ENCODE measurements around the gene TEKT2. TPM values are rescaled to one million over a fixed set of nuclear protein-coding genes. Genes with fewer than 3 reads are reported as not detected.

The TEKT2 gene
- total RNA-seq, 4 donors from 2014 or later = not detected

GRCh38 chr1:36091698-36092097, 7.8 kb downstream of the TEKT2 start:
- Histone ChIP-seq H3K4me1 (peaks cover 16 to 24% of the 10 kb centered on the region in 2 donors), H3K9me3 (no peaks in the 10 kb centered on the region), H3K27me3 (no peaks in the 10 kb centered on the region), H3K27ac (no peak overlapping the region), H3K4me3 (no peak overlapping the region), H3K36me3 (peaks cover 0 to 51% of the 10 kb centered on the region in 2 donors)
- intact Hi-C loops (cut with DNase I; ENCODE audit: low total_unique reads) (loop anchor here (10.0 kb wide), 1 partner anchor 193 kb away; no protein-coding TSS in a partner anchor), in situ Hi-C loops (cut with MboI; ENCODE audit: low sequenced_read_pairs in 4 of 4) (loop anchor here in 2 of 4 donors (10.0 kb wide), 3 partner anchors 53 to 323 kb away; partner anchors contain the start of gene TRAPPC3 (in 1 of the 2))
- no peak for ATAC-seq
- DNase-seq = no peak
- TF ChIP-seq POLR2A (IDR thresholded peaks at IDR 0.05) = no peak
- TF ChIP-seq CTCF (IDR thresholded peaks at IDR 0.05 in 4 of 5, conservative IDR thresholded peaks at IDR 0.05 in 1 of 5) = no peak

- peaks cover 16 to 24% of the 10 kb centered on the region in 2 donors for H3K4me1 ChIP-seq
- ATAC-seq = no peak
- intact Hi-C loops (cut with DNase I; ENCODE audit: low total_unique reads) (loop anchor here (10.0 kb wide), 1 partner anchor 193 kb away; no protein-coding TSS in a partner anchor), in situ Hi-C loops (cut with MboI; ENCODE audit: low sequenced_read_pairs in 4 of 4) (loop anchor here in 2 of 4 donors (10.0 kb wide), 3 partner anchors 53 to 323 kb away; partner anchors contain the start of gene TRAPPC3 (in 1 of the 2))
- no peak overlapping the region for H3K4me3 ChIP-seq
- TF ChIP-seq CTCF (IDR thresholded peaks at IDR 0.05 in 4 of 5, conservative IDR thresholded peaks at IDR 0.05 in 1 of 5) (no peak), POLR2A (IDR thresholded peaks at IDR 0.05) (no peak)
- H3K9me3 ChIP-seq = no peaks in the 10 kb centered on the region
- H3K27me3 ChIP-seq = no peaks in the 10 kb centered on the region
- H3K27ac ChIP-seq = no peak overlapping the region
- peaks cover 0 to 51% of the 10 kb centered on the region in 2 donors for H3K36me3 ChIP-seq
- DNase-seq = no peak
Measured at GRCh38 chr1:36092166-36092797, 8.4 kb downstream of the TEKT2 start.

- DNase-seq (no peak), ATAC-seq (no peak)
- H3K4me1 ChIP-seq = peaks cover 16 to 24% of the 10 kb centered on the region in 2 donors
- TF ChIP-seq POLR2A (IDR thresholded peaks at IDR 0.05) = no peak
- TF ChIP-seq CTCF (IDR thresholded peaks at IDR 0.05 in 4 of 5, conservative IDR thresholded peaks at IDR 0.05 in 1 of 5) = no peak
- intact Hi-C loops (cut with DNase I; ENCODE audit: low total_unique reads) = loop anchor here (10.0 kb wide), 1 partner anchor 192 kb away; no protein-coding TSS in a partner anchor
- no peaks in the 10 kb centered on the region for H3K27me3 ChIP-seq
- H3K36me3 ChIP-seq = peaks cover 0 to 51% of the 10 kb centered on the region in 2 donors
- in situ Hi-C loops (cut with MboI; ENCODE audit: low sequenced_read_pairs in 4 of 4) = loop anchor here in 2 of 4 donors (10.0 kb wide), 3 partner anchors 52 to 322 kb away; partner anchors contain the start of gene TRAPPC3 (in 1 of the 2)
- no peak overlapping the region for H3K4me3 ChIP-seq
- H3K9me3 ChIP-seq = no peaks in the 10 kb centered on the region
- no peak overlapping the region for H3K27ac ChIP-seq
Measured at GRCh38 chr1:36092798-36093185, 8.9 kb downstream of the TEKT2 start.

- H3K4me1 ChIP-seq = peaks cover 16 to 23% of the 10 kb centered on the region in 2 donors
- TF ChIP-seq CTCF (IDR thresholded peaks at IDR 0.05 in 4 of 5, conservative IDR thresholded peaks at IDR 0.05 in 1 of 5) = no peak
- no peak for TF ChIP-seq POLR2A (IDR thresholded peaks at IDR 0.05)
- peaks cover 0 to 51% of the 10 kb centered on the region in 2 donors for H3K36me3 ChIP-seq
- intact Hi-C loops (cut with DNase I; ENCODE audit: low total_unique reads) (loop anchor here (10.0 kb wide), 1 partner anchor 192 kb away; no protein-coding TSS in a partner anchor), in situ Hi-C loops (cut with MboI; ENCODE audit: low sequenced_read_pairs in 4 of 4) (loop anchor here in 2 of 4 donors (10.0 kb wide), 3 partner anchors 52 to 322 kb away; partner anchors contain the start of gene TRAPPC3 (in 1 of the 2))
- H3K4me3 ChIP-seq = no peak overlapping the region
- H3K9me3 ChIP-seq = no peaks in the 10 kb centered on the region
- ATAC-seq (no peak), DNase-seq (no peak)
- no peak overlapping the region for H3K27ac ChIP-seq
- no peaks in the 10 kb centered on the region for H3K27me3 ChIP-seq
Measured at GRCh38 chr1:36093226-36093625, 9.3 kb downstream of the TEKT2 start.

Data from gastrocnemius medialis (tissue), 4 donors.